ENCODE data around the gene CPTP. TPM values are rescaled to one million over a fixed set of nuclear protein-coding genes. Genes with fewer than 3 reads are reported as not detected.

Gene CPTP
- total and polyA plus RNA-seq, 2 of the 13 experiments (the other 11 are each of a cell fraction or from before 2014, with no cell fraction given) = 5.5 to 9.3 TPM

- no peak for TF ChIP-seq ZBTB40 (IDR thresholded peaks at IDR 0.05)
- TF ChIP-seq ZBTB40 (CRISPR knock-in tag; IDR thresholded peaks at IDR 0.05) = peak; percentile 74; the same call in 1 of the 2 replicates
- no peak for TF ChIP-seq ZNF317 (CRISPR knock-in tag; IDR thresholded peaks at IDR 0.05)
- no peak for TF ChIP-seq SNAPC4 (CRISPR knock-in tag; IDR thresholded peaks at IDR 0.05)
- 0 out of 2 replicates have a peak, but pooled peaks have one; percentile 59 for TF ChIP-seq TRAFD1 (CRISPR knock-in tag; IDR thresholded peaks at IDR 0.05; ENCODE audit: borderline replicate concordance)
- TF ChIP-seq ZNF512B (CRISPR knock-in tag; IDR thresholded peaks at IDR 0.05; ENCODE audit: borderline replicate concordance) = no peak
- TF ChIP-seq ZNF614 (CRISPR knock-in tag; IDR thresholded peaks at IDR 0.05; ENCODE audit: borderline replicate concordance) = no peak
- no peak for TF ChIP-seq CENPX (CRISPR knock-in tag; IDR thresholded peaks at IDR 0.05)
Observed at GRCh38 chr1:1347663-1348419, 23.2 kb downstream of the CPTP start (continued).
